Mammary epithelial cell (primary cell): ENCODE measurements around the gene RTP5.

ENCODE experiments used
- CTCF ChIP-seq, 2 donors: IDR thresholded peaks in 1 of 2; conservative IDR thresholded peaks in 1 of 2; 2 replicates each; pipeline ENCODE4 v1.5.1; 2011 to 2012; ENCODE audit warnings: inconsistent platforms in 2 of 2, low read length in 2 of 2, mild to moderate bottlenecking in 2 of 2, control low read depth in 1 of 2, low read depth in 1 of 2; ENCODE audit not compliant: insufficient read depth in 1 of 2; ENCODE audit errors: extremely low read depth in 1 of 2
- EZH2 ChIP-seq: IDR thresholded peaks from 2 replicates; pipeline ENCODE4 v1.6.1; 2012; ENCODE audit warnings: low read length, inconsistent platforms, borderline replicate concordance

- TF ChIP-seq CTCF (conservative IDR thresholded peaks at IDR 0.05 in 1 of 2, IDR thresholded peaks at IDR 0.05 in 1 of 2; ENCODE audit: extremely low read depth in 1 of 2, insufficient read depth in 1 of 2, low read depth in 1 of 2, low read length in 2 of 2) (no peak), EZH2 (no peak)
Measured at GRCh38 chr2:241900251-241901017, 30.9 kb downstream of the RTP5 start.
